Measurements from ENCODE around the gene TMEM229B. TPM values are rescaled to one million over a fixed set of nuclear protein-coding genes. Genes with fewer than 3 reads are reported as not detected.

The TMEM229B gene
- total RNA-seq, 1 donor, result 8.2 TPM

DNA sequence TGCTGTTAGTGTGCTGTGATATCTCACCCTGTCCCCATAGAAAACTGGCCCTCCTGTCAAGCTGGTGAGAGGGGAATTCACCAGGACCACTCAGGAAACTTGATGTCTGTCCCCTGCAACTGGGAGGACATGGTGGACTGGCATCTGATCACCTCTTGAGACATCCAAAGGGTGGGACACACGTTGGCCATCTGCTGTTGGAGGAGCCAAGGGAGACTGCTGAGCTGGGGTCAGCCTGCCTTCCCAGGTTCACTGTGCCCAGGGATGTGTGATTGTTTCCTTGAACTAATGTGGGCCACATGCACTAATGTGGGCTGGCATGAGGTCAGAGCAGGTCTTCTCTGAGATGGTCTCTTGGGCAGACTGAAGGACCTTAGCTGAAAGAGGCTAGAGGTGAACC lies 16.7 kb upstream of the TMEM229B start:
- H3K4me1 ChIP-seq (ENCODE audit: insufficient read depth, low read length), result peaks cover 6% of the 10 kb centered on the region
- no peaks in the 10 kb centered on the region for H3K9me3 ChIP-seq (ENCODE audit: low read depth, low read length)
- no peaks in the 10 kb centered on the region for H3K27me3 ChIP-seq (ENCODE audit: insufficient read depth, low read length)
- no peak overlapping the region for H3K4me3 ChIP-seq (ENCODE audit: low read length)

GRCh38 chr14:67503331-67503730 lies 14.8 kb upstream of the TMEM229B start:
- Histone ChIP-seq H3K4me3 (ENCODE audit: low read length) (no peak overlapping the region), H3K4me1 (ENCODE audit: insufficient read depth, low read length) (peaks cover 6% of the 10 kb centered on the region), H3K27me3 (ENCODE audit: insufficient read depth, low read length) (no peaks in the 10 kb centered on the region), H3K9me3 (ENCODE audit: low read depth, low read length) (no peaks in the 10 kb centered on the region)

DNA sequence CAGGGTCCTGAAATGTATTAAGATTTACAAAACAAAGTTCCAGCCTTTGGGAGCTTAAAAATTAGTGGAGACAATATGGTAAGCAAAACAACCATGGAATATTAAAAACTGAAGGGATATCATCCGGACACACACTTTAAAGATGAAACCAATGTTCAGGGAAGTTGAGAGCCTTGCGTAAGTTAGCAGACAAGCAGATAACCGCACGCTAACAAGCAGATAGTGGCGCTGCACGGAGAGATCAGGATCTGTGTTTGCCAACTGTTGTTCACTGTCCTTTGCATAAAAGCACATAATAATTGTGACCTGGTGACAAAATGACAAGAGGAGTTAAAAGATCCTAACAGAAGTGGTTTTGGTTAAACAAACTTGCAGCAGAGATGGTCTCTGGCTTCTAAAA lies 14.3 kb upstream of the TMEM229B start:
- peaks cover 6% of the 10 kb centered on the region for H3K4me1 ChIP-seq (ENCODE audit: insufficient read depth, low read length)
- no peak overlapping the region for H3K4me3 ChIP-seq (ENCODE audit: low read length)
- H3K9me3 ChIP-seq (ENCODE audit: low read depth, low read length), result no peaks in the 10 kb centered on the region
- H3K27me3 ChIP-seq (ENCODE audit: insufficient read depth, low read length), result no peaks in the 10 kb centered on the region

- Histone ChIP-seq H3K4me1 (ENCODE audit: insufficient read depth, low read length) (peaks cover 6% of the 10 kb centered on the region), H3K4me3 (ENCODE audit: low read length) (no peak overlapping the region), H3K9me3 (ENCODE audit: low read depth, low read length) (no peaks in the 10 kb centered on the region), H3K27me3 (ENCODE audit: insufficient read depth, low read length) (no peaks in the 10 kb centered on the region)
Observed at GRCh38 chr14:67501670-67502069, 13.1 kb upstream of the TMEM229B start.

DNA sequence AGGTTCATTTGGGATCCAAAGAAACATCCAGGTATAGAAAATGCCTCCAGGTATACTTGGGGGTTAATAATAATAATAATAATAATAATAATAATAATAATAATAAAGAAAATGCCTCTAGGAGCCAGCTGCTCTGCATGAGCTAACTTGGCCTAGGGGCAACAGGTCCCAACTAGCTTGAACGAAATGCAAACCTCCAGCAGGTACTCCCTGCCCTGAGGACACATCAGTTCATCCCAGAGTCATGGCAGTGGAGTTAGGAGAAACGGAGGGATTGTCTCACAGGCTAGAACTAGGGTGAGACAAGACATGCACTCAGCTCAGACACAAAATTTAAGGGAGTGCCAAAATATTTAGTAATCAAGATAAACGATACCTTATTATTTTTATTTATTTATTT lies 12.5 kb upstream of the TMEM229B start:
- Histone ChIP-seq H3K9me3 (ENCODE audit: low read depth, low read length) (no peaks in the 10 kb centered on the region), H3K4me1 (ENCODE audit: insufficient read depth, low read length) (peaks cover 6% of the 10 kb centered on the region), H3K27me3 (ENCODE audit: insufficient read depth, low read length) (no peaks in the 10 kb centered on the region), H3K4me3 (ENCODE audit: low read length) (no peak overlapping the region)

GRCh38 chr14:67497716-67498115 lies 9.2 kb upstream of the TMEM229B start:
- H3K27me3 ChIP-seq (ENCODE audit: insufficient read depth, low read length), result no peaks in the 10 kb centered on the region
- H3K4me1 ChIP-seq (ENCODE audit: insufficient read depth, low read length), result peaks cover 9% of the 10 kb centered on the region
- H3K4me3 ChIP-seq (ENCODE audit: low read length), result no peak overlapping the region

DNA sequence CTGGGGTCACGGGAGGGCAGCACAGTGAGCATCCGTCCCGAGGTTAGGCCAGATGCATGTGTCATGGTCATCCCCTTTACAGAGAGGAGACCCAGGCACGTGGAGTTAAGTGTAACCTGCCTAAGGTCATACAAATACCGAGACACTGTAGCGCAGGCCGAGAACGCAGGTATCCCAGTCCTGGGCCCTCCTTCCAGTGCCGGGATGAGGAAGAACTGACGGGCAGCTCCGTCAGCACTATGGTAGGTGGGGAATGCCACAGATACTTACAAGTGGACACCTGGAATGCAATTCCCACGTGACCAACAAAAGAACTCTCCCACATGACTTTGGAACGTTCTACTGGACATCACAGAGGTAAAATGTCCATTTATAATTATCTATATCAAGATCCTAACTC lies 8.7 kb upstream of the TMEM229B start:
- Histone ChIP-seq H3K9me3 (ENCODE audit: low read depth, low read length) (no peaks in the 10 kb centered on the region), H3K4me3 (ENCODE audit: low read length) (no peak overlapping the region), H3K4me1 (ENCODE audit: insufficient read depth, low read length) (peaks cover 14% of the 10 kb centered on the region), H3K27me3 (ENCODE audit: insufficient read depth, low read length) (no peaks in the 10 kb centered on the region)

More at GRCh38 chr14:67497716-67498115, 9.2 kb upstream of the TMEM229B start:
- H3K9me3 ChIP-seq (ENCODE audit: low read depth, low read length), result no peaks in the 10 kb centered on the region

DNA sequence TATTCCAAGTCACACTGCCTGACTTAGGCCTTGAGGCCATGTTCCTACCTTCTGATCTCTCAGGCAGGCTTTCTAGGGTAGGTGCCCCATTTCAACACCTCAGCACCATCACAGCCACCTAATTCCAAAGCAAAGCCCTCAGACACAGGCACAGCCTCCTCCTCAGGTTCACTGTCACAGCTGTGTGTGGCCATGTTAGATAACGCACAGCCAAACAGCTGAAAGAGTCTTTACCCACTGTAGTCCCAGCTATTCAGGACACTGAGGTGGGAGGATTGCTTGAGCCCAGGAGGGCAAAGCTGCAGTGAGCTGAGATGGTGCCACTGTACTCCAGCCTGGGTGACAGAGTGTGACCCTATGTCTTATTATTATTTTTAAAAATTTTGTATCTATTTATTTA lies 7.3 kb upstream of the TMEM229B start:
- Histone ChIP-seq H3K27me3 (ENCODE audit: insufficient read depth, low read length) (no peaks in the 10 kb centered on the region), H3K4me3 (ENCODE audit: low read length) (no peak overlapping the region), H3K4me1 (ENCODE audit: insufficient read depth, low read length) (peaks cover 28% of the 10 kb centered on the region), H3K9me3 (ENCODE audit: low read depth, low read length) (no peaks in the 10 kb centered on the region)

- peaks cover 53% of the 10 kb centered on the region for H3K4me1 ChIP-seq (ENCODE audit: insufficient read depth, low read length)
- no peaks in the 10 kb centered on the region for H3K27me3 ChIP-seq (ENCODE audit: insufficient read depth, low read length)
- no peak overlapping the region for H3K4me3 ChIP-seq (ENCODE audit: low read length)
- H3K9me3 ChIP-seq (ENCODE audit: low read depth, low read length), result no peaks in the 10 kb centered on the region
Observed at GRCh38 chr14:67493092-67493717, 4.7 kb upstream of the TMEM229B start.

- Histone ChIP-seq H3K4me3 (ENCODE audit: low read length) (no peak overlapping the region), H3K27me3 (ENCODE audit: insufficient read depth, low read length) (no peaks in the 10 kb centered on the region), H3K4me1 (ENCODE audit: insufficient read depth, low read length) (peaks cover 59% of the 10 kb centered on the region), H3K9me3 (ENCODE audit: low read depth, low read length) (no peaks in the 10 kb centered on the region)
Observed at GRCh38 chr14:67492538-67492937, 4.0 kb upstream of the TMEM229B start.

DNA sequence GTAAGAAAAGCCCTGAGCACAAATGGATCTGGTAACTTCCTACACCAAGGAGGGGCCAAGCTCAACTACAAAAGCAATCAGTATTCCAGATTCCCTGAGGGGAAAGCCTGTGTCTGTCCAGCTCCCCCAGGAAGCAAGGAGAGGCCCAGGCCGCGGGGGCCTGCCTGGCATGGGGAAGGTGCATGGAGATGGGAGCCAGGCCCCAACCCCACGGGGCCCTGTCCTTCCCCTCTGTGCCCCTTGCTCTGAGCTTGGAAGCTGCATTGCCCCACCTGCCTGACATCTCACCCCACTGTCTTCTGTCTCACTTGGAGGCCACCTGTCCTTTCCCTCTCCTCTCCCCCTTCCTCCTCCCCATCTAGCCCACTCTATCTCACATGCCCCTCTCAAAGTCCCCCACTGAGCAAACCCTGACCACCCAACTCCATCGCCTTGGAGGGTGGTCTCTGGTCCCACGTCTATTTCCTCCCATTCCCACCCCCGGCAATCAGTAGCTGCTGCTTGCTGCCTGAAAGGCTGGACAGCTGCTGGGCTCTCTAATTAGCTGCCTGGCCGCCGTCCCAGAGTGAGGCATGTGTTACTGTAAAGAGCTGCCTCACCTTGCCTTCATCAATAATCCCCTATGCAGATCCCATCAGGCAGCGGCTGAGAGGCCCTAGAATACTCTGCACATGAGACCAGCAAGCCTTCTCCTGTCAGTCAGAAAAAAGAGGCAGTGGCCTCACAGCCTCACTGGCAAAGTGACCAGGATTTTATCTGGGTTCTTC lies 3.4 kb upstream of the TMEM229B start:
- H3K9me3 ChIP-seq (ENCODE audit: low read depth, low read length), result no peaks in the 10 kb centered on the region
- no peaks in the 10 kb centered on the region for H3K27me3 ChIP-seq (ENCODE audit: insufficient read depth, low read length)
- H3K4me1 ChIP-seq (ENCODE audit: insufficient read depth, low read length), result peaks cover 65% of the 10 kb centered on the region
- no peak overlapping the region for H3K4me3 ChIP-seq (ENCODE audit: low read length)

DNA sequence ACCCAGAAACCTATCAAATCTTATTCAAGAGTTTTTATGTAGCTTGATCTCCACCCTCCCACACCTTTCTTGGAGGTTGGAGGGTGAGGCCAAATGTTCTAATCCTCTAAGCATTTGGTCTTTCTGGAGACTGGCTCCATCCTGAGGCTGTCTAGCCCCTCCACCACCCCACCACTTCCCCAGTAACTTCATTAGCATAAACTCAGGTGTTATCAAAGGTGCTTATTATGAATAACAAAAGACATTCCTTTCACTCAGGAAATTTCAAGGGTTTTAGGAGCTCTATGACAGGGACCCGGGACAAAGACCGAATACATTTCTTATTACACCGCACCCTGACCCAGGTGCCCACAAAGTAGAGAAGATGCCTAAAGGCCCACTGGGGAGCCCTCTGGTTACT lies 2.8 kb upstream of the TMEM229B start:
- no peaks in the 10 kb centered on the region for H3K27me3 ChIP-seq (ENCODE audit: insufficient read depth, low read length)
- H3K4me3 ChIP-seq (ENCODE audit: low read length), result no peak overlapping the region
- H3K9me3 ChIP-seq (ENCODE audit: low read depth, low read length), result no peaks in the 10 kb centered on the region
- peaks cover 67% of the 10 kb centered on the region for H3K4me1 ChIP-seq (ENCODE audit: insufficient read depth, low read length)

DNA sequence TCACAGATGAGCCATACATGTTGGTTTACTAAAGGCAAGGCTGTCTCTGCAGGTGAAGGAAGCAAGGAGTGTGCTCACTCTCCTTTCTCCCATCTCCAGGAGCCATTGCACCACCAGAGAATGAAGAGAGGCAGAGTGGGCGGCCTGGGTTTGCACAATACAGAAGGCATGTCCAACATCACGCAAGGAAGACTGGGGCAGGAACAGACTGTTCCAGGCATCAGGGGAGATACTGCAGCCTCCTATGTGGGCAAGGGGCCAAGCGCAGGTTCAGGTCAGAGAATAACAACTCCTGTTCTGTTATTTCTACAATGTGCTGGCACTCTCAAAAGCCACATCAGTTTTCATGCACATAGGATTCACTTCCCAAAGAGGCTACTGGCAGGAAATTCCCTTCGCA lies 1.7 kb upstream of the TMEM229B start:
- no peak overlapping the region for H3K4me3 ChIP-seq (ENCODE audit: low read length)
- peaks cover 77% of the 10 kb centered on the region for H3K4me1 ChIP-seq (ENCODE audit: insufficient read depth, low read length)
- H3K9me3 ChIP-seq (ENCODE audit: low read depth, low read length), result no peaks in the 10 kb centered on the region
- no peaks in the 10 kb centered on the region for H3K27me3 ChIP-seq (ENCODE audit: insufficient read depth, low read length)

DNA sequence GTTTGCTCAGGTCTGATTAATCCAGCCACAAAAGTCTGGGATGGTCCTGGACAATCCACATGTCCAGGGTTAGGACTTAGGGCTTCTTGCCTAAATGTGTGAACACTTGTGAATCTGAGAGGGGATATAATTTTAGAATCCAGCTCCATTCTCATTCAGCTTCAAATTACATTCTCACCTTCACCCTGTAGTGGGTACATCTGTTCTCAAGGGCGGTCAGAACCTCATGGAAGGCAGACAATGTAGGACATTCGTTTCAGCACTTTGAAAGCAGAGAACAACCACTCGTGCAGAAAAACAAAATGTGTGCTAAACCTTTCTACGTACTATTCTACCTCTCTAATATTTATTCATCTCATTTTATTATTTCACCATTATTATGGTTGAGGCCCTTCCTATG lies 1.2 kb downstream of the TMEM229B start:
- Histone ChIP-seq H3K4me3 (ENCODE audit: low read length) (no peak overlapping the region), H3K27me3 (ENCODE audit: insufficient read depth, low read length) (no peaks in the 10 kb centered on the region), H3K4me1 (ENCODE audit: insufficient read depth, low read length) (peaks cover 79% of the 10 kb centered on the region), H3K9me3 (ENCODE audit: low read depth, low read length) (no peaks in the 10 kb centered on the region)

DNA sequence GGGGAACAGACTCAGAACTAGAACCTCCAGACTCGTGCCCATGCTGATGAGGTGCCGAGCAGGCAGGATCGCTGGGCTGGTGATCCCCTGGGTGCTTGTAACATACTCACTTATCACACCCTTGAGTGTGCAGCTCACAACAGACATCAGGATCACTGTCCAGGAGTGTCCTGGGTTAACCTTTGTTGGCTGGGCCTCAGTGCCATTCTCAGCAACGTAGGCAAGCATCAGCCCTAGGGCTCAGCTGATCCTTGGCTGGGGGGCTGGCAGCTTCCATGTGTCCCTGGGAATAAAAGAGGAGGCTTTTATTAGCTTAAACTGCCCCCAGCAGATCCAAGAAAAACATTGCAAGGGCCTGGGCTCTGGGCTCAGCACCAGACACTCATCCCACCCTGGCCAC lies 1.6 kb downstream of the TMEM229B start:
- Histone ChIP-seq H3K4me1 (ENCODE audit: insufficient read depth, low read length) (peaks cover 79% of the 10 kb centered on the region), H3K9me3 (ENCODE audit: low read depth, low read length) (no peaks in the 10 kb centered on the region), H3K4me3 (ENCODE audit: low read length) (no peak overlapping the region), H3K27me3 (ENCODE audit: insufficient read depth, low read length) (no peaks in the 10 kb centered on the region)
